Ovary (tissue), 9 donors: ENCODE measurements around the gene SDK1. TPM values are rescaled to one million over a fixed set of nuclear protein-coding genes. Genes with fewer than 3 reads are reported as not detected.
"Not testable (repeated sequence)": the region's sequence is repeated elsewhere in the genome, so short reads cannot be mapped to it uniquely, and the experiment has no call there.

ENCODE experiments used
- DNase-seq, 5 donors: peaks; one replicate each; pipeline ENCODE4 v3.0.0-alpha.2; 2019 to 2020
- H3K27ac ChIP-seq, 2 donors: fragments of 200-600 bp; one replicate each; pipeline versions ENCODE4 v1.5.1 to v1.8.0; 2019 to 2022
- H3K27me3 ChIP-seq: fragments of 200-600 bp; one replicate; pipeline ENCODE4 v1.8.0; 2022
- H3K36me3 ChIP-seq: fragments of 200-600 bp; sonication (generic); one replicate; pipeline ENCODE4 v1.5.1; 2019
- H3K4me1 ChIP-seq: one replicate; pipeline ENCODE4 v1.8.1; 2013; ENCODE audit warnings: mild to moderate bottlenecking, moderate library complexity; ENCODE audit not compliant: insufficient read depth
- H3K4me3 ChIP-seq: fragments of 200-600 bp; sonication (generic); one replicate; pipeline ENCODE4 v1.5.1; 2017
- H3K9me3 ChIP-seq, 2 donors: fragments of 200-600 bp in 1 of 2; sonication (generic) in 1 of 2; one replicate each; pipeline versions ENCODE4 v1.5.1 to v1.8.1; 2013 to 2019; ENCODE audit warnings: mild to moderate bottlenecking in 1 of 2, moderate library complexity in 1 of 2
- EP300 ChIP-seq: sonication (generic); formaldehyde crosslinking; IDR thresholded peaks from one replicate; pipeline ENCODE4 v1.6.1; 2017; ENCODE audit warnings: antibody characterized with exemption
- POLR2A ChIP-seq: fragments of 450-650 bp; IDR thresholded peaks from one replicate; pipeline ENCODE4 v1.6.1; 2017; ENCODE audit warnings: antibody characterized with exemption, mild to moderate bottlenecking, moderate library complexity
- WGBS, 3 donors: extraction: QIAGEN DNeasy Blood & Tissue Kit in 1 of 3; methylation state at CpG; one replicate each; pipeline versions ENCODE4 v1.1.5 to v1.1.7; 2013 to 2017; 5-methylcytosine and 5-hydroxymethylcytosine counted together
- intact Hi-C, 4 donors: fragments of 100-400 bp; cut with DNase I; formaldehyde crosslinking; loops; one replicate each; pipeline versions ENCODE4 v1.11.0 to v1.15.1; 2022 to 2023
- polyA plus RNA-seq, 2 donors: library from polyadenylated mRNA; stranded (reverse); fragments of 200-250 nt in 1 of 2; fragments of 350-450 nt in 1 of 2; fragmentation: Illumina TruSeq in 1 of 2; extraction: RNeasy Lipid Tissue Mini Kit (QIAGEN cat#74804) in 1 of 2; gene quantifications; one replicate each; pipeline ENCODE4 v1.2.3, GENCODE V29; 2013 to 2014
- total RNA-seq, 7 donors: library from RNA; depleted of rRNA in 2 of 7; stranded (reverse); fragments of >200 nt in 2 of 7; fragmentation: NEBNext Ultra II Directional in 3 of 7; extraction: Animal tissue kit (Norgen Biotek cat#: 25700) in 3 of 7; gene quantifications; one replicate each; pipeline versions ENCODE4 v1.1.0 to v1.2.4, GENCODE V29; 2016 to 2023
- TF ChIP-seq, protein P1 (sequence below), 3 donors: fragments of 450-650 bp in 2 of 3; fragments of 200-600 bp in 1 of 3; IDR thresholded peaks; one replicate each; pipeline versions ENCODE4 v1.5.1 to v1.8.0; 2016 to 2022; ENCODE audit warnings: antibody characterized with exemption in 3 of 3, mild to moderate bottlenecking in 1 of 3
- donor health status: DM: no; HTN: no; CAD: no; lungs with moderate emphysema.
- donor health status: DM: no; HTN: no; CAD: no.
- donor health status: Bipolar disorder and iron deficiency.
- donor health status: DM: yes; HTN: yes; CAD: no.
- donor health status: DM: no; HTN: no; CAD: no.
- donor health status: DM: yes; HTN: yes; CAD: no.

SDK1 gene
- total and polyA plus RNA-seq, 9 donors: 1.2 to 13.3 (median 4.4) TPM

DNA sequence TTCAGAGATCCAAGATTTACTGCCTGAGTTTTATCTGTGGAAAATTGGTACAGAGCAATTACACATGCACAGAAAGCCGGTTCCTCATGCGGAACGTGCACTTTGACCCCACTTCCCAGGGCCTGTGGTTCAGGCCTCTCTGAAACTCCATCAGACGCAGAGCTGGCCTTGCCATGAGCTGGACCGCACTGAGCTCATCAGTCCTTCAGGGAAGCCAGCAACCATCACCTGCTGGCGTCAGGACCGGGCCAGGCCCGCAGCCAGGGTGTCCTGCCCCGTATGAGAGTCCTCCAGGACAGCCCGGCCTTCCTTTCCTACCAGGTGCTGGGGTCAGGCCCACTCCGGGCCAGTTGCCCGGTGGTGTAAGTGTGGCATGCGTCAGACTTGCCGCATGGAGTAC lies 934.5 kb downstream of the SDK1 start:
- no peaks in the 10 kb centered on the region for H3K36me3 ChIP-seq
- DNase-seq: no peak
- no peaks in the 10 kb centered on the region for H3K9me3 ChIP-seq
- no peak overlapping the region for H3K4me3 ChIP-seq
- TF ChIP-seq EP300 (no peak), POLR2A (no peak)
- TF ChIP-seq, protein P1, sequence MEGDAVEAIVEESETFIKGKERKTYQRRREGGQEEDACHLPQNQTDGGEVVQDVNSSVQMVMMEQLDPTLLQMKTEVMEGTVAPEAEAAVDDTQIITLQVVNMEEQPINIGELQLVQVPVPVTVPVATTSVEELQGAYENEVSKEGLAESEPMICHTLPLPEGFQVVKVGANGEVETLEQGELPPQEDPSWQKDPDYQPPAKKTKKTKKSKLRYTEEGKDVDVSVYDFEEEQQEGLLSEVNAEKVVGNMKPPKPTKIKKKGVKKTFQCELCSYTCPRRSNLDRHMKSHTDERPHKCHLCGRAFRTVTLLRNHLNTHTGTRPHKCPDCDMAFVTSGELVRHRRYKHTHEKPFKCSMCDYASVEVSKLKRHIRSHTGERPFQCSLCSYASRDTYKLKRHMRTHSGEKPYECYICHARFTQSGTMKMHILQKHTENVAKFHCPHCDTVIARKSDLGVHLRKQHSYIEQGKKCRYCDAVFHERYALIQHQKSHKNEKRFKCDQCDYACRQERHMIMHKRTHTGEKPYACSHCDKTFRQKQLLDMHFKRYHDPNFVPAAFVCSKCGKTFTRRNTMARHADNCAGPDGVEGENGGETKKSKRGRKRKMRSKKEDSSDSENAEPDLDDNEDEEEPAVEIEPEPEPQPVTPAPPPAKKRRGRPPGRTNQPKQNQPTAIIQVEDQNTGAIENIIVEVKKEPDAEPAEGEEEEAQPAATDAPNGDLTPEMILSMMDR (IDR thresholded peaks at IDR 0.05): no peak
- intact Hi-C loops: no loop called here
- no peak overlapping the region for H3K27ac ChIP-seq
- H3K27me3 ChIP-seq: no peaks in the 10 kb centered on the region
- 83 to 91% (median 85%) methylated on average over 14 of the region's 14 CpGs for WGBS, 3 donors
- no peaks in the 10 kb centered on the region for H3K4me1 ChIP-seq

DNA sequence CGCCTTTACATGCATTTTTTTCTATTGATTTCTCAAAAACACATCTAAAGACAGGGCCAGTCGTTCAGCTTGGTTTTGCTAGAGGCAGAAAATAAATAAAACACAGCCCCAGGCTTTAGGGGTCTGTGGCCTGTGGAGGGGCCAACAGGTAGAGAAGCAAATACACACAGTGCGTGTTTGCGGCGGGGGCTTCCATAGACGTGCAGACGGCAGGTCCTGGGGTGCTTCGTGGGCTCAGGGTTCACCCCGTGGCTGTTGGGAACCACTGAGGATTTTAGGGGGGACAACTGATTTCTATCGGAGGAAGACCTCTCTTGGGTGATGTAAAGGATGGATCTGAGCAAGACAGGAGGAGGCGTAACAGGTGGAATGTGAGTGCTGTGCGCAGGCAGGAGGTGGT lies 935.3 kb downstream of the SDK1 start:
- Histone ChIP-seq H3K4me1 (no peaks in the 10 kb centered on the region), H3K9me3 (no peaks in the 10 kb centered on the region), H3K27me3 (no peaks in the 10 kb centered on the region), H3K4me3 (no peak overlapping the region), H3K36me3 (no peaks in the 10 kb centered on the region), H3K27ac (no peak overlapping the region)
- TF ChIP-seq, protein P1 (IDR thresholded peaks at IDR 0.05): no peak
- no peak for DNase-seq
- intact Hi-C loops: no loop called here
- 89 to 94% (median 90%) methylated on average over 12 of the region's 12 CpGs for WGBS, 3 donors

DNA sequence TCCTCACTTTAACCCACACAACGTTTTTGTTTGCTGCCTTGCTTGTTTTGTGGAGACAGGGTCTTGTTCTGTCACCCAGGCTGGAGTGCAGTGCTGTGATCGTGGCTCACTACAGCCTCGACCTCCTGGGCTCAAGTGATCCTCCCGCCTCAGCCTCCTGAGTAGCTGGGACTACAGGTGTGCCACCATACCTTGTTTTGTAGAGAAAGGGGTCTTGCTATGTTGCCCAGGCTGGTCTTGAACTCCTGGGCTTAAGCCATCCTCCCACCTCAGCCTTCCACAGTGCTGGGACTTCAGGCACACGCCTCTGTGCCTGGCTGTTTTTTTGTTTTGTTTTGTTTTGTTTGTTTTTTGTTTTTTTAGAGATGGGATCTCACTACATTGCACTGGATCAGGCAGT lies 935.8 kb downstream of the SDK1 start:
- H3K4me1 ChIP-seq, H3K27me3 ChIP-seq, H3K4me3 ChIP-seq, DNase-seq, H3K36me3 ChIP-seq, H3K9me3 ChIP-seq, H3K27ac ChIP-seq, intact Hi-C loops: not testable (repeated sequence)
- WGBS, 3 donors: 71 to 78% (median 72%) methylated on average over 5 of the region's 5 CpGs

DNA sequence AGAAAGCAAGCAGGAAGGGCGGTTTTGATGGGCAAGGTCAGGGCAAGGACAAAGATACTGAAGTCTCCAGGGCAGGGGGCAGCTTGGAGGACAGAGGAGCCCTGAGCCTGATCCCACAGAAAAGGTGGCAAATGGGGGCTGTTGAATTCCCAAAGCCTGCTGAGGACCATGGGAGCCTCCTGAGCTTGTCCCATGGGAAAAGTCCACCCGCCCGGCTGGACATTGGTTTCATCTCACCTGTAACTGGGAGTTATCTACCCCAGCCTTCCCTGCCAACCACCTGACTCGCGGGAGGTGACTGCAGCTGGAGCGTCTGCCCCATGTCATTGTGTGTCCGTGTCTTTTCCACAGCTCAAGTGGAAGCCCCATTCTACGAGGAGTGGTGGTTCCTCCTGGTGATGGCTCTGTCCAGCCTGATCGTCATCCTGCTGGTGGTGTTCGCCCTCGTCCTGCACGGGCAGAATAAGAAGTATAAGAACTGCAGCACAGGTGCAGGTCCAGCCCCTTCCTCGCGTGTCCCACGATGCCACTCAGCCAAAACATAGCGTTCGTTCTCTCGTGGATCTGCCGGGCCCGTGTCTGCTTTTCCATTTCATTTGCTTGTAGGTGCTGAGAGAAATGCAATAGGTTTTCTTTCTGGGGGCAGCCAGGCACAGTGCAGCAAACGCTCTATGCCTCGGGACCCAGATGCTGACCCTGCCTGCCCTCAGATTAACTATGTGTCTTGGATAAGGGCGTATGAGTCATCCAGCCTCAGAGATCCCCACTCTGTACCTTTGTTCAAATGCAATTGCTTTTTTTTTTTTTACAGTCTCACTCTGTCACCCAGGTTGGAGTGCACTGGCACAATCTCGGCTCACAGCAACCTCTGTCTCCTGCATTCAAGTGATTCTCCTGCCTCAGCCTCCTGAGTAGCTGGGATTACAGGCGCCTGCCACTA lies 936.5 kb downstream of the SDK1 start:
- DNase-seq: no peak
- no peaks in the 10 kb centered on the region for H3K27me3 ChIP-seq
- no peaks in the 10 kb centered on the region for H3K9me3 ChIP-seq
- H3K4me3 ChIP-seq: no peak overlapping the region
- H3K4me1 ChIP-seq: no peaks in the 10 kb centered on the region
- TF ChIP-seq EP300 (no peak), POLR2A (no peak)
- TF ChIP-seq, protein P1 (IDR thresholded peaks at IDR 0.05): no peak
- H3K36me3 ChIP-seq: no peaks in the 10 kb centered on the region
- intact Hi-C loops: no loop called here
- 85 to 90% (median 86%) methylated on average over 25 of the region's 25 CpGs for whole genome bisulfite sequencing, 3 donors
- no peak overlapping the region for H3K27ac ChIP-seq

DNA sequence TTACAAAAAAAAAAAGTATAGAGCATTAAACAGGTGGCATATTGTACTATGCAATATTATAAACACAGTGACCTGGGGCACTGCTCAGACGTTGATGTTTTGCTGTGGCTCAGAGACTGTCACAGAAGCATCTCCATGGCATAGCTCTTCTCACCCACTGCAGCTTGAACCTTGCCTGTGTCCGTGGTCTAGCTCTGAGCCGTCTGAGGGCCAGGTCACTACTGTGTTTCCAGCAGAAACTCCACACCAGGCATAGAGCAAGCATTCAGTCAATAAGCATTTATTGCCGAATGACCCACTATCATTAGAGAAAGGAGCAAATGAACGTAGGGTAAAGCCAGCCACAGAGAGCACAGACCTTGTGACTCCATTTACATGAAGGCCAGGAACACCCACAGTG lies 937.8 kb downstream of the SDK1 start:
- no peaks in the 10 kb centered on the region for H3K4me1 ChIP-seq
- DNase-seq: no peak
- WGBS, 3 donors: 80 to 83% (median 83%) methylated on average over 5 of the region's 5 CpGs
- no peaks in the 10 kb centered on the region for H3K9me3 ChIP-seq
- H3K27me3 ChIP-seq: no peaks in the 10 kb centered on the region
- no peak overlapping the region for H3K27ac ChIP-seq
- no peak overlapping the region for H3K4me3 ChIP-seq
- intact Hi-C loops: no loop called here
- H3K36me3 ChIP-seq: no peaks in the 10 kb centered on the region
- TF ChIP-seq POLR2A: no peak
- TF ChIP-seq, protein P1 (IDR thresholded peaks at IDR 0.05): no peak
- TF ChIP-seq EP300: no peak
